Activated effector memory CD4-positive, alpha-beta T cell treated with Interleukin-2 at 50 U/mL for 16 hours (primary cell): ENCODE measurements around the gene TPGS2.
"Not testable (repeated sequence)": the region's sequence is repeated elsewhere in the genome, so short reads cannot be mapped to it uniquely, and the experiment has no call there.

Experiments used
- DNase-seq: peaks from one replicate; pipeline ENCODE4 v3.0.0-alpha.2; 2020

The TPGS2 gene

GRCh38 chr18:36821681-36822080 lies 7.1 kb downstream of the TPGS2 start:
- no peak for DNase-seq

GRCh38 chr18:36819621-36820020 lies 9.2 kb downstream of the TPGS2 start:
- DNase-seq = no peak

- no peak for DNase-seq
Measured at GRCh38 chr18:36818652-36819051, 10.2 kb downstream of the TPGS2 start.

GRCh38 chr18:36817039-36817438 lies 11.8 kb downstream of the TPGS2 start:
- no peak for DNase-seq

GRCh38 chr18:36816096-36816495 lies 12.7 kb downstream of the TPGS2 start:
- DNase-seq = not testable (repeated sequence)

GRCh38 chr18:36814994-36815393 lies 13.8 kb downstream of the TPGS2 start:
- no peak for DNase-seq

- no peak for DNase-seq
Measured at GRCh38 chr18:36813824-36814223, 15.0 kb downstream of the TPGS2 start.

- DNase-seq = no peak
Measured at GRCh38 chr18:36813101-36813775, 15.6 kb downstream of the TPGS2 start.

GRCh38 chr18:36812678-36813077 lies 16.1 kb downstream of the TPGS2 start:
- DNase-seq = no peak

- DNase-seq = no peak
Measured at GRCh38 chr18:36811955-36812354, 16.8 kb downstream of the TPGS2 start.

- DNase-seq = no peak
Measured at GRCh38 chr18:36811430-36811829, 17.4 kb downstream of the TPGS2 start.

- peak; percentile 4 for DNase-seq
Measured at GRCh38 chr18:36809590-36810381, 19.0 kb downstream of the TPGS2 start.

GRCh38 chr18:36808681-36809080 lies 20.1 kb downstream of the TPGS2 start:
- no peak for DNase-seq

- no peak for DNase-seq
Measured at GRCh38 chr18:36805105-36805504, 23.7 kb downstream of the TPGS2 start.

GRCh38 chr18:36798738-36799473 lies 29.9 kb downstream of the TPGS2 start:
- DNase-seq = no peak

GRCh38 chr18:36792634-36793283 lies 36.0 kb downstream of the TPGS2 start:
- DNase-seq = no peak

- DNase-seq = no peak
Measured at GRCh38 chr18:36786686-36787085, 42.1 kb downstream of the TPGS2 start.

- no peak for DNase-seq
Measured at GRCh38 chr18:36783792-36784191, 45.0 kb downstream of the TPGS2 start.

- DNase-seq = no peak
Measured at GRCh38 chr18:36782710-36783109, 46.1 kb downstream of the TPGS2 start.

- DNase-seq = no peak
Measured at GRCh38 chr18:36780748-36781147, 48.1 kb downstream of the TPGS2 start.

GRCh38 chr18:36777566-36777965 lies 51.2 kb downstream of the TPGS2 start:
- no peak for DNase-seq

GRCh38 chr18:36776650-36777049 lies 52.2 kb downstream of the TPGS2 start:
- no peak for DNase-seq

GRCh38 chr18:36775396-36775795 lies 53.4 kb downstream of the TPGS2 start:
- DNase-seq = no peak
